ENCODE results near the gene CIITA. TPM values are rescaled to one million over a fixed set of nuclear protein-coding genes. Genes with fewer than 3 reads are reported as not detected.
A peak's percentile ranks its signal among the peaks of the same experiment; 100 is the strongest.
"Not testable (repeated sequence)": the region's sequence is repeated elsewhere in the genome, so short reads cannot be mapped to it uniquely, and the experiment has no call there.

Gene CIITA
- total RNA-seq, 1 donor from 2014 or later: 0.93 TPM

GRCh38 chr16:10947211-10947787 lies 70.3 kb downstream of the CIITA start:
- DNase-seq (ENCODE audit: extremely low read depth, low read depth, low spot score): no peak

GRCh38 chr16:10949424-10949970 lies 72.5 kb downstream of the CIITA start:
- no peak for DNase-seq (ENCODE audit: extremely low read depth, low read depth, low spot score)

GRCh38 chr16:10950393-10950792 lies 73.4 kb downstream of the CIITA start:
- DNase-seq (ENCODE audit: extremely low read depth, low read depth, low spot score): no peak

DNA sequence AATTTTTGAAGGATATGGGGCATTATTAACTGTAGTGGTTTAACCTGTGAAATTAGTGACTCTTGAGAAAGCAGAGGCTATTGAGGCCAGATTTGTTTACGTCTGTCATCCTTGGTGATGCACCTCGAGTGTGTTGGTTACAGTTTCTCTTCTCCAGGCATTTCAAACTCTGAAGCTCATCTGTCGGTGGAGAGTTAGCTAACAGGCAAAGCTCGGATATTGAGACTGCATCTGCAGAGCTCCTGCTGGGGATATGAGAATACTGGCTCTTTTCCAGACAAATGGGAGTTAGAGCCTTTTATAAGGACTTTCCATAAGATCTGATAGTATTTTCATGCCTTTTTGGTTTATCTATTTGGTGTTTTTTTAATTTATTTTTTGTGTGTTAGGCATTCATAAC lies 74.0 kb downstream of the CIITA start:
- DNase-seq (ENCODE audit: extremely low read depth, low read depth, low spot score): no peak

- no peak for DNase-seq (ENCODE audit: extremely low read depth, low read depth, low spot score)
These were observed 77.9 kb downstream of the CIITA start for GRCh38 chr16:10954903-10955302.

GRCh38 chr16:10957771-10958482 lies 80.9 kb downstream of the CIITA start:
- no peak for DNase-seq (ENCODE audit: extremely low read depth, low read depth, low spot score)

GRCh38 chr16:10959161-10959560 lies 82.2 kb downstream of the CIITA start:
- no peak for DNase-seq (ENCODE audit: extremely low read depth, low read depth, low spot score)

GRCh38 chr16:10961231-10961630 lies 84.2 kb downstream of the CIITA start:
- DNase-seq (ENCODE audit: extremely low read depth, low read depth, low spot score): no peak

GRCh38 chr16:10964039-10964890 lies 87.3 kb downstream of the CIITA start:
- no peak for DNase-seq (ENCODE audit: extremely low read depth, low read depth, low spot score)

DNA sequence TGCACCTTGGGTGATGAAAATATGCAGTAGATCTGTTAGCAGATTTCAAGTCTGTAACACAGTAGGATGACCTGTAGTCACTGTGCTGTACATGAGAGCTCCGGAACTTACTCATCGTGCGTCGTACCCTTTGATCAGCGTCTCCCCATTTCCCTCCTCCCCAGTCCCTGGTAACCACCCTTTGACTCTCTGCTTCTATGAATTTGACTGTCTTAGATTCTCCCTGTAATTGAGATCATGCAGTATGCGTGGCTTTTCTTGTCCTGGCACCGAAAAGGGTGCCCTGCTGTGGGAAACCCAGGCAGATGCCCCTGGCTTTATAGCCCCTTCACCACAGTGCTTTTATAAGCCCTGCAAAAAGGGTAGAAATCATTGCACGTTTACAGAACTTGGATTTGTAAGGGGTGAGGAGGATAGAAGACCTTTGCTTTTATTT lies 87.9 kb downstream of the CIITA start:
- no peak for DNase-seq (ENCODE audit: extremely low read depth, low read depth, low spot score)

GRCh38 chr16:10965440-10966061 lies 88.5 kb downstream of the CIITA start:
- no peak for DNase-seq (ENCODE audit: extremely low read depth, low read depth, low spot score)

DNA sequence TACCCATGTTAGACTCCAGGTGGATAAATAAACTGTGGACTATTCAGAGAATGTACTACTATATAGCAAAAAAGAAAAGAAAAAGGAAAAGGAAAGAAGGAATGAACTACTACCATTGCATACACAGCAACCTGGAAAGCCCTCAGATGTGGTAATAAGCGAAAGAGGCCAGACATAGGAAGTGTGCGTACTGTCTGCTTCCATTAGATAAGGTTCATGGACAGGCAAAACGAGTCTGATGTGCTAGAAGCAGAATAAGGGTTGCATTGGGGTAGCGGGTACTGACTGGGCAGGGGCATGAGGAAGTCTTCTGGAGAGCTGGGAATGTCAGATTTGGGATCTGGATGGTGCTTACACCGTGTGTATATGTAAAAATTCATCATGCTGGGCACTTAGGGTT lies 89.1 kb downstream of the CIITA start:
- DNase-seq (ENCODE audit: extremely low read depth, low read depth, low spot score): no peak

- not testable (repeated sequence) for DNase-seq (ENCODE audit: extremely low read depth, low read depth, low spot score)
These were observed 89.6 kb downstream of the CIITA start for GRCh38 chr16:10966559-10966958.

DNA sequence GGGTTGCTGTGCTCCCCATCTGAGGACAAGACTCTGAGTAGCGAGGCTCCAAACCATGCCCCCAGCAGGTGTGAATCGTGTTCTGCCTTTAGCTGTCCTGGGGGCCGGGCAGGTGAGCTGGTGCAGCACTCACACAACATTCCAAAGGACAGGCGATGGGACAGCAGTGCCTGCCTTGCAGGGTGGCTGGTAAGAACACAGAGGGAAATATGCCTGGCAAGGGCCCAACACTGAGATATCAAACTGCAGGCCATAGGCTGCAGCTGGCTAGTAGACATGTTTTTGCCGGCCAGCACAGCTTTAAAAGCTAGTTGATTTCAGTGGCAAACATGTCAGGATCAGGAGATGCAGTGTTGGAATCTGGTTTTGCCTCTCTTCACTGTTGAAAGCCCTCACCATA lies 91.0 kb downstream of the CIITA start:
- DNase-seq (ENCODE audit: extremely low read depth, low read depth, low spot score): no peak

GRCh38 chr16:10968498-10968897 lies 91.5 kb downstream of the CIITA start:
- DNase-seq (ENCODE audit: extremely low read depth, low read depth, low spot score): no peak

- no peak for DNase-seq (ENCODE audit: extremely low read depth, low read depth, low spot score)
These were observed 92.6 kb downstream of the CIITA start for GRCh38 chr16:10969615-10970014.

DNA sequence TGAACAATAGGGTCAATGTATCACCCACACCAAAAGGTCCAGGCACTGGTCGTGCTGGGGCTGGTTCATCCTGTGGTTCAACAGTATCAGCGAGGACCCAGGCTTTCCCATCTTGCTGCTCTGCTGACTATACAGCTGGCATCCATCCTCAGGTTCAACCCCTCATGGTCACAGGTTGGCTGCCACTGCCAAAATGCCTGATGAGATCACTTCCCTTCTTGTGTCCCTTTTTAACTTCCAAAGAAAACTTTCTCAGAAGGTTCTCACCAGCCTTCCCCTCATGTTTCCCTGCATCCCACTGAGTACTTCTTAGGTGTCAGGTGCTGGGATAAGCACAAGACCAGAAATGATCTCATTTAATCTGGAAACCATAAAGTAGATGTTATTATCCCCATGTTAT lies 93.1 kb downstream of the CIITA start:
- no peak for DNase-seq (ENCODE audit: extremely low read depth, low read depth, low spot score)

DNA sequence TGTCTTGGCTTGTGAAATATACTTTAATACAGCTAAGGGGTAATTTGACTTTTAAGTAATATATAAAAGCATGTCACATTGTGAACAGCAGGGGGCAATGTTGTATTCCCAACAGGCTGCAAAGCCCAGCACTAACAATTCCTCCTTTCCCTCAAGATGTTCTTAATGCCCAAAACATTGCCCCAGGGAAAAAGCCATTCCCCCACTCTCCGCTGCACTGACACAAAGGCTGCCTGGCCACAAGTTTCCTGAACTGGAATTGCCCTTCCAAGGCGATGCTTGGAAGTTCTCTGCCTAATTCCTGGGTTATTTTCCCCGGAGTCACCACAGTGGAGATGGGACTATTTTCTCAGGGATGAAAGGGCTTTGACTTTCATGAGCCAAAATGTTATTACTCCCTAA lies 94.6 kb downstream of the CIITA start:
- peak; percentile 63 for DNase-seq (ENCODE audit: extremely low read depth, low read depth, low spot score)

DNA sequence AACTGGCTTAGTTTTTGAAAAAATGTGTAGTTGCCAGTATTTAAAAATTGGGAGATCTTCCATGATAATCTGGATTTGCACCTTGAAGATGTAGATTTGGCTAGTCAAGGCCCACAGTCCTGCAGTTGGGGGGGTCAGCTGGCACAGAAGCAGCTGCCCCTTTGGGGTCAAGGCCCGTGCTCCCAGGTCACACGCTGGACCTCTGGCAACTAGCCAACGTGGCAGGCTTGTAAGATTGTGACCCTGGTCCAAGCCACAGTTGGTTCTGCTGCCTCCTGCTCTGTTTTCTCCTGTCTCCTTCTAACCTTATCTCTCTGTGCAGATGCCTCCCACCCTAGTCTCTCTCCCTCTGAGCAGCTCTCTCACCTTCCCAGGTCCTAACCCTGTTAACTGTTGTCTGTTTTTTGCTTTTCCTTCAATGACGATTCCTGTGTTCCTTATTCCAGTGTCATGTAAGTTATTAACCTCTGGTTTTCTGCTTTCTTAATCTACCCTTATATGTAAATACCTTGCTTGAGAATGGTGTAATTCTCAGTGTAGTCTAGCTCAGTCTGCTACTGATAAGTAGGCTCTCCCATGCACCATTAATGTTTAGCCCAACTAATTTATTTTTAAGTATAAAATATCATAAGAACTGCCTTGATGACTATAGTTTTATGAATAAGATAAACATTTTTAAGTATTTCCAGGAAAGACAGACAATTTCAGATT lies 95.3 kb downstream of the CIITA start:
- DNase-seq (ENCODE audit: extremely low read depth, low read depth, low spot score): no peak

DNA sequence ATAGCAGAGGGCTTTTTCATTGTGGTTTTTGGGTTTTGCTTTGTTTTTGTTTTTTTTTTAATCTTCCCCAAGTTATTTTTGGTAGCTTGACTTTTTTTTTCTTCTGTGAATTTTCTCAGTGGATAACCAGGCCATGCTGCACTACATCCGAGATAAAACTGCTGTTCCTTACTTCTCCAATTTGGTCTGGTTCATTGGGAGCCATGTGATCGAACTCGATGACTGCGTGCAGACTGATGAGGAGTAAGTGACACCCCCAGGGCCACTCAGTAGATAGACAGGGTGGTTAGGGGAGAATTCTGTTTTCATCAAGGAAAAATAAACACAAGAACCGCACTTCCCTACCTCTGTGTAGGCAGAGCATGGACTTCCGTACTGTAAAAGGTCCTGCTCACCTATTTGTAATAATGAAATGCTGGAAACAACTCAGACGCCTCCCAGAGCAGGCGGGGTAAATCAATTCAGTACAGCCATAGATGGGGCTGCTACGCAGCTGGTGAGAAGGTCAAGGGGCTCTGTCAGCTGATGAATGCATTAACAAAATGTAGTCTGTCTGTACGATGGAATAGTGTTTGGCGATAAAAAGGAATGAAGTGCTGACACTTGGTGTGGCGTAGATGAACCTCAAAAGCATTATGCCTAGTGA lies 95.9 kb downstream of the CIITA start:
- DNase-seq (ENCODE audit: extremely low read depth, low read depth, low spot score): no peak
